GM23338 (cell line): ENCODE data around the gene EPM2AIP1. TPM values are rescaled to one million over a fixed set of nuclear protein-coding genes. Genes with fewer than 3 reads are reported as not detected.

Experiments
- ATAC-seq: fragments of 200-7000 bp; cut with Tn5 transposase; 3 replicates; pipeline ENCODE4 v1.9.1; 2020
- DNase-seq: peaks from one replicate; pipeline ENCODE4 v3.0.0-alpha.2; 2015; ENCODE audit warnings: low spot score
- H2AFZ ChIP-seq: fragments of 200-600 bp; sonication (generic); 2 replicates; pipeline ENCODE4 v1.8.0; 2016; ENCODE audit warnings: antibody characterized with exemption, mild to moderate bottlenecking, moderate library complexity
- H3F3A ChIP-seq: fragments of 200-600 bp; sonication (generic); replicated peaks from 2 replicates; pipeline ENCODE4 v1.8.0; 2017; ENCODE audit warnings: antibody characterized with exemption, mixed run types, low read depth
- H3K27ac ChIP-seq: fragments of 200-600 bp; sonication (generic); 2 replicates; pipeline ENCODE4 v1.6.1; 2016; ENCODE audit warnings: low read depth
- H3K27me3 ChIP-seq: fragments of 200-600 bp; sonication (generic); 2 replicates; pipeline ENCODE4 v1.8.0; 2016; ENCODE audit warnings: mild to moderate bottlenecking, mixed run types, moderate library complexity; ENCODE audit not compliant: insufficient read depth
- H3K36me3 ChIP-seq: fragments of 200-600 bp; sonication (generic); 2 replicates; pipeline ENCODE4 v1.8.0; 2016; ENCODE audit warnings: mild to moderate bottlenecking; ENCODE audit not compliant: insufficient read depth
- H3K4me1 ChIP-seq: fragments of 200-600 bp; sonication (generic); 2 replicates; pipeline ENCODE4 v1.8.0; 2016; ENCODE audit warnings: mild to moderate bottlenecking, moderate library complexity; ENCODE audit not compliant: insufficient read depth
- H3K4me2 ChIP-seq: fragments of 200-600 bp; sonication (generic); 2 replicates; pipeline ENCODE4 v1.7.1; 2017; ENCODE audit warnings: mixed run types
- H3K4me3 ChIP-seq: fragments of 200-600 bp; sonication (generic); 2 replicates; pipeline ENCODE4 v1.6.1; 2016; ENCODE audit warnings: mixed run types
- H3K79me2 ChIP-seq: fragments of 200-600 bp; sonication (generic); replicated peaks from 2 replicates; pipeline ENCODE4 v1.8.0; 2017; ENCODE audit warnings: mild to moderate bottlenecking; ENCODE audit not compliant: insufficient read depth
- H3K9me2 ChIP-seq: fragments of 200-600 bp; sonication (generic); 2 replicates; pipeline ENCODE4 v1.8.0; 2017; ENCODE audit not compliant: insufficient read depth
- H4K20me1 ChIP-seq: fragments of 200-600 bp; sonication (generic); replicated peaks from 2 replicates; pipeline ENCODE4 v1.8.0; 2017; ENCODE audit warnings: mild to moderate bottlenecking; ENCODE audit not compliant: insufficient read depth
- H3K27ac Mint-ChIP-seq: 2 replicates; pipeline ENCODE4 v1.8.0; 2020; ENCODE audit warnings: inconsistent platforms, mild to moderate bottlenecking, moderate library complexity, mixed read lengths
- H3K27me3 Mint-ChIP-seq: 3 replicates; pipeline ENCODE4 v1.8.0; 2022; ENCODE audit warnings: low read depth, mild to moderate bottlenecking, moderate library complexity, mixed read lengths, inconsistent platforms; ENCODE audit not compliant: insufficient read depth, poor library complexity
- H3K36me3 Mint-ChIP-seq: 3 replicates; pipeline ENCODE4 v1.8.0; 2021; ENCODE audit warnings: low read depth, mild to moderate bottlenecking, inconsistent platforms, moderate library complexity, mixed read lengths
- H3K4me1 Mint-ChIP-seq: 3 replicates; pipeline ENCODE4 v1.8.0; 2020; ENCODE audit warnings: mild to moderate bottlenecking, inconsistent platforms, mixed read lengths
- H3K4me3 Mint-ChIP-seq: 3 replicates; pipeline ENCODE4 v1.8.0; 2021; ENCODE audit warnings: moderate library complexity, mild to moderate bottlenecking, inconsistent platforms, mixed read lengths
- H3K9me3 Mint-ChIP-seq: 3 replicates; pipeline ENCODE4 v1.8.0; 2020; ENCODE audit warnings: moderate library complexity, mild to moderate bottlenecking, inconsistent platforms, mixed read lengths
- JUNB ChIP-seq: IDR thresholded peaks from one replicate; pipeline ENCODE4 v1.6.1; 2016; ENCODE audit warnings: antibody characterized with exemption; ENCODE audit not compliant: unreplicated experiment
- POLR2AphosphoS5 ChIP-seq: IDR thresholded peaks from 2 replicates; pipeline ENCODE4 v1.6.1; 2016; ENCODE audit warnings: antibody characterized with exemption, low read depth
- STAT1 ChIP-seq: IDR thresholded peaks from one replicate; pipeline ENCODE4 v1.6.1; 2016; ENCODE audit warnings: antibody characterized with exemption; ENCODE audit not compliant: unreplicated experiment
- polyA plus RNA-seq: library from polyadenylated mRNA; unstranded; fragments of >200 nt; fragmentation: Nextera tagmentation; extraction: Ambion mirVana; gene quantifications from 2 replicates; pipeline ENCODE4 v1.2.1, GENCODE V29; 2016
- total RNA-seq: library from RNA; depleted of rRNA; stranded (reverse); fragments of >200 nt; shearing (Covaris generic); gene quantifications from 2 replicates; pipeline ENCODE4 v1.2.3, GENCODE V29; 2014
- TF ChIP-seq, protein P1 (sequence below): IDR thresholded peaks from one replicate; pipeline ENCODE4 v1.6.1; 2018; ENCODE audit warnings: antibody characterized with exemption; ENCODE audit not compliant: unreplicated experiment
- TF ChIP-seq, protein P2 (sequence below): fragments of 250-450 bp; sonication (Bioruptor Pico); IDR thresholded peaks from 2 replicates; pipeline ENCODE4 v1.5.0; 2020; ENCODE audit warnings: mild to moderate bottlenecking, moderate library complexity
- TF ChIP-seq, protein P3 (sequence below): IDR thresholded peaks from 2 replicates; pipeline ENCODE4 v1.6.1; 2016; ENCODE audit warnings: antibody characterized with exemption

Gene EPM2AIP1
- total and polyA plus RNA-seq, 2 experiments from 2014 or later: 7.2 to 10.6 TPM

DNA sequence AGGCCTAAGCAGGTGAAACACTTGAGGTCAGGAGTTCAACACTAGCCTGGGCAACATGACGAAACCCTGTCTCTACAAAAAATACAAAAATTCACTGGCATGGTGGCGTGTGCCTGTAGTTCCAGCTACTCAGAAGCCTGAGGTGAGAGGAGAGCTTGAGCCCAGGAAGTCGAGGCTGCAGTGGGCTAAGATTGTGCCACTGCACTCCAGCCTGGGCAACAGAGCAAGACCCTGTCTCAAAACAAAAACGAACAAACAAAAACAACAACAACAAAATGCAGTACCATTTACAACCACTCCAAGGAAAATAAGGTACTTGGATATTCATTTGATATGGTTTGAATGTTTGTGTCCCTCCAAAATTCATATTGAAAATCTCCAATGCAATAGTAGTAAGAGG lies 32.4 kb downstream of the EPM2AIP1 start:
- Histone ChIP-seq H3K79me2 (no peaks in the 10 kb centered on the region), H2AFZ (no peak overlapping the region), H4K20me1 (no peaks in the 10 kb centered on the region), H3K4me2 (no peak overlapping the region), H3K4me3 (no peak overlapping the region), H3K9me2 (peaks cover 3% of the 10 kb centered on the region; the same call in 1 of the 2 replicates), H3K27ac (no peak overlapping the region), H3K4me1 (peaks cover 6% of the 10 kb centered on the region; the same call in 1 of the 2 replicates), H3K36me3 (no peaks in the 10 kb centered on the region), H3K27me3 (no peaks in the 10 kb centered on the region), H3F3A (no peaks in the 10 kb centered on the region)
- DNase-seq (no peak), ATAC-seq (no peak)
- Mint-ChIP-seq H3K36me3 (no peaks in the 10 kb centered on the region), H3K9me3 (no peaks in the 10 kb centered on the region), H3K27me3 (peaks cover 4% of the 10 kb centered on the region), H3K4me3 (no peak overlapping the region), H3K27ac (no peak overlapping the region), H3K4me1 (peaks cover 19% of the 10 kb centered on the region)
- TF ChIP-seq POLR2AphosphoS5: no peak
- no peak for TF ChIP-seq JUNB
- TF ChIP-seq, protein P1, sequence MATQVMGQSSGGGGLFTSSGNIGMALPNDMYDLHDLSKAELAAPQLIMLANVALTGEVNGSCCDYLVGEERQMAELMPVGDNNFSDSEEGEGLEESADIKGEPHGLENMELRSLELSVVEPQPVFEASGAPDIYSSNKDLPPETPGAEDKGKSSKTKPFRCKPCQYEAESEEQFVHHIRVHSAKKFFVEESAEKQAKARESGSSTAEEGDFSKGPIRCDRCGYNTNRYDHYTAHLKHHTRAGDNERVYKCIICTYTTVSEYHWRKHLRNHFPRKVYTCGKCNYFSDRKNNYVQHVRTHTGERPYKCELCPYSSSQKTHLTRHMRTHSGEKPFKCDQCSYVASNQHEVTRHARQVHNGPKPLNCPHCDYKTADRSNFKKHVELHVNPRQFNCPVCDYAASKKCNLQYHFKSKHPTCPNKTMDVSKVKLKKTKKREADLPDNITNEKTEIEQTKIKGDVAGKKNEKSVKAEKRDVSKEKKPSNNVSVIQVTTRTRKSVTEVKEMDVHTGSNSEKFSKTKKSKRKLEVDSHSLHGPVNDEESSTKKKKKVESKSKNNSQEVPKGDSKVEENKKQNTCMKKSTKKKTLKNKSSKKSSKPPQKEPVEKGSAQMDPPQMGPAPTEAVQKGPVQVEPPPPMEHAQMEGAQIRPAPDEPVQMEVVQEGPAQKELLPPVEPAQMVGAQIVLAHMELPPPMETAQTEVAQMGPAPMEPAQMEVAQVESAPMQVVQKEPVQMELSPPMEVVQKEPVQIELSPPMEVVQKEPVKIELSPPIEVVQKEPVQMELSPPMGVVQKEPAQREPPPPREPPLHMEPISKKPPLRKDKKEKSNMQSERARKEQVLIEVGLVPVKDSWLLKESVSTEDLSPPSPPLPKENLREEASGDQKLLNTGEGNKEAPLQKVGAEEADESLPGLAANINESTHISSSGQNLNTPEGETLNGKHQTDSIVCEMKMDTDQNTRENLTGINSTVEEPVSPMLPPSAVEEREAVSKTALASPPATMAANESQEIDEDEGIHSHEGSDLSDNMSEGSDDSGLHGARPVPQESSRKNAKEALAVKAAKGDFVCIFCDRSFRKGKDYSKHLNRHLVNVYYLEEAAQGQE: no peak

DNA sequence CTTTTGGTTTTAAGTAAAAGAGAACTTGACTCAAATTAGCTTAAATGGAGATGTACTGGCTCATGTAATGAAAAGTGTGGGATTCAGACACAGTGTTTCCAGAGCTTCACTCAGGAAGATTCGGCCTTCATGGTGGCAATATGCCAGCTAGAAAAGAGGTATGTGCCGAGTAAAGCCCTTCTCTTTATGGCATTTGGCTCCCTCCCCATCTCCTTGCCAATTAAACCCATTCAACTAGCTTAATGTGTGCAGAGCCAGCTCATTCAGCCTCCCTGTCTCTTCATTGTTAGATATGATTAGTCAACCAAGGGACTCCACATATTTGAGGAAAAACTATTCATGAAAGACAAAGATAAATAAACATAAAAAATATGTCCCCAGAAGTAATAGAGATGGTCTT lies 33.1 kb downstream of the EPM2AIP1 start:
- ATAC-seq (no peak), DNase-seq (no peak)
- Histone ChIP-seq H3F3A (no peaks in the 10 kb centered on the region), H3K27ac (no peak overlapping the region), H3K79me2 (no peaks in the 10 kb centered on the region), H3K27me3 (no peaks in the 10 kb centered on the region), H3K4me3 (no peak overlapping the region), H3K4me2 (no peak overlapping the region), H3K4me1 (peaks cover 2% of the 10 kb centered on the region; the same call in 1 of the 2 replicates), H3K9me2 (peaks cover 3% of the 10 kb centered on the region; the same call in 1 of the 2 replicates), H2AFZ (no peak overlapping the region), H3K36me3 (no peaks in the 10 kb centered on the region), H4K20me1 (no peaks in the 10 kb centered on the region)
- peaks cover 5% of the 10 kb centered on the region for H3K27me3 Mint-ChIP-seq
- no peaks in the 10 kb centered on the region for H3K36me3 Mint-ChIP-seq
- H3K4me3 Mint-ChIP-seq: no peak overlapping the region
- TF ChIP-seq JUNB: no peak
- TF ChIP-seq, protein P2, sequence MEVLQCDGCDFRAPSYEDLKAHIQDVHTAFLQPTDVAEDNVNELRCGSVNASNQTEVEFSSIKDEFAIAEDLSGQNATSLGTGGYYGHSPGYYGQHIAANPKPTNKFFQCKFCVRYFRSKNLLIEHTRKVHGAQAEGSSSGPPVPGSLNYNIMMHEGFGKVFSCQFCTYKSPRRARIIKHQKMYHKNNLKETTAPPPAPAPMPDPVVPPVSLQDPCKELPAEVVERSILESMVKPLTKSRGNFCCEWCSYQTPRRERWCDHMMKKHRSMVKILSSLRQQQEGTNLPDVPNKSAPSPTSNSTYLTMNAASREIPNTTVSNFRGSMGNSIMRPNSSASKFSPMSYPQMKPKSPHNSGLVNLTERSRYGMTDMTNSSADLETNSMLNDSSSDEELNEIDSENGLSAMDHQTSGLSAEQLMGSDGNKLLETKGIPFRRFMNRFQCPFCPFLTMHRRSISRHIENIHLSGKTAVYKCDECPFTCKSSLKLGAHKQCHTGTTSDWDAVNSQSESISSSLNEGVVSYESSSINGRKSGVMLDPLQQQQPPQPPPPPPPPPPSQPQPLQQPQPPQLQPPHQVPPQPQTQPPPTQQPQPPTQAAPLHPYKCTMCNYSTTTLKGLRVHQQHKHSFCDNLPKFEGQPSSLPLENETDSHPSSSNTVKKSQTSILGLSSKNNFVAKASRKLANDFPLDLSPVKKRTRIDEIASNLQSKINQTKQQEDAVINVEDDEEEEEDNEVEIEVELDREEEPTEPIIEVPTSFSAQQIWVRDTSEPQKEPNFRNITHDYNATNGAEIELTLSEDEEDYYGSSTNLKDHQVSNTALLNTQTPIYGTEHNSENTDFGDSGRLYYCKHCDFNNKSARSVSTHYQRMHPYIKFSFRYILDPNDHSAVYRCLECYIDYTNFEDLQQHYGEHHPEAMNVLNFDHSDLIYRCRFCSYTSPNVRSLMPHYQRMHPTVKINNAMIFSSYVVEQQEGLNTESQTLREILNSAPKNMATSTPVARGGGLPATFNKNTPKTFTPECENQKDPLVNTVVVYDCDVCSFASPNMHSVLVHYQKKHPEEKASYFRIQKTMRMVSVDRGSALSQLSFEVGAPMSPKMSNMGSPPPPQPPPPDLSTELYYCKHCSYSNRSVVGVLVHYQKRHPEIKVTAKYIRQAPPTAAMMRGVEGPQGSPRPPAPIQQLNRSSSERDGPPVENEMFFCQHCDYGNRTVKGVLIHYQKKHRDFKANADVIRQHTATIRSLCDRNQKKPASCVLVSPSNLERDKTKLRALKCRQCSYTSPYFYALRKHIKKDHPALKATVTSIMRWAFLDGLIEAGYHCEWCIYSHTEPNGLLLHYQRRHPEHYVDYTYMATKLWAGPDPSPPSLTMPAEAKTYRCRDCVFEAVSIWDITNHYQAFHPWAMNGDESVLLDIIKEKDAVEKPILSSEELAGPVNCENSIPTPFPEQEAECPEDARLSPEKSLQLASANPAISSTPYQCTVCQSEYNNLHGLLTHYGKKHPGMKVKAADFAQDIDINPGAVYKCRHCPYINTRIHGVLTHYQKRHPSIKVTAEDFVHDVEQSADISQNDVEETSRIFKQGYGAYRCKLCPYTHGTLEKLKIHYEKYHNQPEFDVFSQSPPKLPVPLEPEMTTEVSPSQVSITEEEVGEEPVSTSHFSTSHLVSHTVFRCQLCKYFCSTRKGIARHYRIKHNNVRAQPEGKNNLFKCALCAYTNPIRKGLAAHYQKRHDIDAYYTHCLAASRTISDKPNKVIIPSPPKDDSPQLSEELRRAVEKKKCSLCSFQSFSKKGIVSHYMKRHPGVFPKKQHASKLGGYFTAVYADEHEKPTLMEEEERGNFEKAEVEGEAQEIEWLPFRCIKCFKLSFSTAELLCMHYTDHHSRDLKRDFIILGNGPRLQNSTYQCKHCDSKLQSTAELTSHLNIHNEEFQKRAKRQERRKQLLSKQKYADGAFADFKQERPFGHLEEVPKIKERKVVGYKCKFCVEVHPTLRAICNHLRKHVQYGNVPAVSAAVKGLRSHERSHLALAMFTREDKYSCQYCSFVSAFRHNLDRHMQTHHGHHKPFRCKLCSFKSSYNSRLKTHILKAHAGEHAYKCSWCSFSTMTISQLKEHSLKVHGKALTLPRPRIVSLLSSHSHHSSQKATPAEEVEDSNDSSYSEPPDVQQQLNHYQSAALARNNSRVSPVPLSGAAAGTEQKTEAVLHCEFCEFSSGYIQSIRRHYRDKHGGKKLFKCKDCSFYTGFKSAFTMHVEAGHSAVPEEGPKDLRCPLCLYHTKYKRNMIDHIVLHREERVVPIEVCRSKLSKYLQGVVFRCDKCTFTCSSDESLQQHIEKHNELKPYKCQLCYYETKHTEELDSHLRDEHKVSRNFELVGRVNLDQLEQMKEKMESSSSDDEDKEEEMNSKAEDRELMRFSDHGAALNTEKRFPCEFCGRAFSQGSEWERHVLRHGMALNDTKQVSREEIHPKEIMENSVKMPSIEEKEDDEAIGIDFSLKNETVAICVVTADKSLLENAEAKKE (CRISPR knock-in tag): no peak
- TF ChIP-seq, protein P3, sequence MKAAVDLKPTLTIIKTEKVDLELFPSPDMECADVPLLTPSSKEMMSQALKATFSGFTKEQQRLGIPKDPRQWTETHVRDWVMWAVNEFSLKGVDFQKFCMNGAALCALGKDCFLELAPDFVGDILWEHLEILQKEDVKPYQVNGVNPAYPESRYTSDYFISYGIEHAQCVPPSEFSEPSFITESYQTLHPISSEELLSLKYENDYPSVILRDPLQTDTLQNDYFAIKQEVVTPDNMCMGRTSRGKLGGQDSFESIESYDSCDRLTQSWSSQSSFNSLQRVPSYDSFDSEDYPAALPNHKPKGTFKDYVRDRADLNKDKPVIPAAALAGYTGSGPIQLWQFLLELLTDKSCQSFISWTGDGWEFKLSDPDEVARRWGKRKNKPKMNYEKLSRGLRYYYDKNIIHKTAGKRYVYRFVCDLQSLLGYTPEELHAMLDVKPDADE: no peak
- TF ChIP-seq, protein P1: no peak
- TF ChIP-seq STAT1: no peak
- no peak overlapping the region for H3K27ac Mint-ChIP-seq
- H3K4me1 Mint-ChIP-seq: peaks cover 13% of the 10 kb centered on the region
- no peaks in the 10 kb centered on the region for H3K9me3 Mint-ChIP-seq
